Stimulated activated CD4-positive, alpha-beta T cell treated with anti-CD3 and anti-CD28 coated beads, Interleukin-2, amount 100 ng/mL, for 24 hours (primary cell): ENCODE results near the gene ORM2.

Source experiments
- DNase-seq, 2 donors: peaks; one replicate each; pipeline ENCODE4 v3.0.0-alpha.2; 2020

ORM2 gene

GRCh38 chr9:114371973-114372917 lies 42.6 kb downstream of the ORM2 start:
- peak in 1 of 2 donors; percentile 38 for DNase-seq

GRCh38 chr9:114372921-114373448 lies 43.3 kb downstream of the ORM2 start:
- peak; percentile 72 to 78 for DNase-seq

GRCh38 chr9:114373960-114374730 lies 44.5 kb downstream of the ORM2 start:
- DNase-seq: no peak

GRCh38 chr9:114374936-114375335 lies 45.3 kb downstream of the ORM2 start:
- no peak for DNase-seq

GRCh38 chr9:114375386-114376175 lies 45.9 kb downstream of the ORM2 start:
- DNase-seq: no peak

- no peak for DNase-seq
Observed at GRCh38 chr9:114376586-114377445, 47.1 kb downstream of the ORM2 start.

GRCh38 chr9:114378016-114378415 lies 48.3 kb downstream of the ORM2 start:
- no peak for DNase-seq

- DNase-seq: no peak
Observed at GRCh38 chr9:114378883-114379282, 49.2 kb downstream of the ORM2 start.
